RWPE2 (cell line): Measurements from ENCODE around the gene EDN1.
"Not testable (repeated sequence)": the region's sequence is repeated elsewhere in the genome, so short reads cannot be mapped to it uniquely, and the experiment has no call there.

Experiments
- ATAC-seq: fragments of 200-7000 bp; cut with Tn5 transposase; 3 replicates; pipeline ENCODE4 v1.9.1; 2021; ENCODE audit warnings: low read depth
- DNase-seq: peaks from one replicate; pipeline ENCODE4 v3.0.0-alpha.2; 2020; ENCODE audit warnings: low spot score
- H3K27ac ChIP-seq: fragments of 450-650 bp; 2 replicates; pipeline ENCODE4 v1.5.1; 2017; ENCODE audit warnings: mild to moderate bottlenecking; ENCODE audit not compliant: poor library complexity, severe bottlenecking
- H3K27me3 ChIP-seq: fragments of 250-450 bp; sonication (Bioruptor Pico); 2 replicates; pipeline ENCODE4 v1.5.1; 2021; ENCODE audit warnings: mild to moderate bottlenecking, moderate library complexity; ENCODE audit not compliant: insufficient read depth, poor library complexity, severe bottlenecking
- H3K36me3 ChIP-seq: fragments of 250-450 bp; sonication (Bioruptor Pico); 2 replicates; pipeline ENCODE4 v1.5.1; 2020; ENCODE audit warnings: low read depth, mild to moderate bottlenecking, moderate library complexity
- H3K4me1 ChIP-seq: fragments of 250-450 bp; sonication (Bioruptor Pico); 2 replicates; pipeline ENCODE4 v1.5.1; 2021; ENCODE audit warnings: mild to moderate bottlenecking, moderate library complexity; ENCODE audit not compliant: insufficient read depth, poor library complexity, severe bottlenecking
- H3K4me3 ChIP-seq: fragments of 250-450 bp; sonication (Bioruptor Pico); 2 replicates; pipeline ENCODE4 v1.5.1; 2021; ENCODE audit warnings: mild to moderate bottlenecking, moderate library complexity; ENCODE audit not compliant: severe bottlenecking
- H3K9me3 ChIP-seq: fragments of 250-450 bp; sonication (Bioruptor Pico); 2 replicates; pipeline ENCODE4 v1.5.1; 2021; ENCODE audit warnings: mild to moderate bottlenecking, moderate library complexity; ENCODE audit not compliant: severe bottlenecking
- CTCF ChIP-seq: fragments of 450-650 bp; IDR thresholded peaks from one replicate; pipeline ENCODE4 v1.5.1; 2017; ENCODE audit warnings: mild to moderate bottlenecking, moderate library complexity; ENCODE audit not compliant: poor library complexity, severe bottlenecking

The EDN1 gene

GRCh38 chr6:12331951-12332749 lies 42.0 kb downstream of the EDN1 start:
- H3K27me3 ChIP-seq, result no peaks in the 10 kb centered on the region
- ATAC-seq (no peak), DNase-seq (no peak)
- H3K9me3 ChIP-seq, result no peaks in the 10 kb centered on the region
- H3K36me3 ChIP-seq, result no peaks in the 10 kb centered on the region
- no peak overlapping the region for H3K27ac ChIP-seq
- peaks cover 23% of the 10 kb centered on the region for H3K4me1 ChIP-seq
- no peak overlapping the region for H3K4me3 ChIP-seq
- no peak for TF ChIP-seq CTCF

DNA sequence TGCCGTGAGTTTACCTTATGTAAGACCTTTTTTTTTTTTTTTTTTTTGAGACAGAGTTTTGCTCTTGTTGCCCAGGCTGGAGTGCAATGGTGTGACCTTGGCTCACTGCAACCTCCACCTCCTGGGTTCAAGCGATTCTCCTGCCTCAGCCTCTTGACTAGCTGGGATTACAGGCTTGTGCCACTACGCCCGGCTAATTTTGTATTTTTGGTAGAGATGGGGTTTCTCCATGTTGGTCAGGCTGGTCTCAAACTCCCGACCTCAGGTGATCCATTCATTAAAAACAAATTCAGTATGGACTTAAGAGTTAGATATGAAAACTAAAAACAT lies 42.6 kb downstream of the EDN1 start:
- peaks cover 18% of the 10 kb centered on the region for H3K4me1 ChIP-seq
- not testable (repeated sequence) for H3K27ac ChIP-seq, H3K4me3 ChIP-seq, H3K27me3 ChIP-seq, H3K9me3 ChIP-seq, DNase-seq, H3K36me3 ChIP-seq, ATAC-seq

DNA sequence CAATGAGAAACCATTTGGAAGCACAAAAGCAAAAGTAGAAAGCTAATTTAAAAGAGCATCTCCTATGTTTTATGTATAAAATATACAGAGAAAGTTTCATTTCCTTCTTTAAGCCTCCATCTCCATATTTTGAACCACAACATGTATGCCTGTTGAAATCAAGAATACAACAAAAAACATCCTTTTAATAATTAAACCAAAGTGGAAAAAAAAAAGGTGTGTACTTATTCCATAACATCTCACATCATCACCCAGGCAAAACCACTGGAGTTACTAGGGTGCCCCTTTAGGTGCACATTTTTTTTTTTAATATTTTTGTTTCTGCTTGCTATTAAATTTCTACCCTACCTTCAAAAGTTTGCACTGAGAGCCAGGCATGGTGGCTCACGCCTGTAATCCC lies 43.0 kb downstream of the EDN1 start:
- no peak for ATAC-seq
- Histone ChIP-seq H3K27me3 (no peaks in the 10 kb centered on the region), H3K4me1 (peaks cover 14% of the 10 kb centered on the region), H3K36me3 (no peaks in the 10 kb centered on the region), H3K27ac (no peak overlapping the region), H3K9me3 (peaks cover 2% of the 10 kb centered on the region), H3K4me3 (no peak overlapping the region)
- DNase-seq, result no peak
- no peak for TF ChIP-seq CTCF

DNA sequence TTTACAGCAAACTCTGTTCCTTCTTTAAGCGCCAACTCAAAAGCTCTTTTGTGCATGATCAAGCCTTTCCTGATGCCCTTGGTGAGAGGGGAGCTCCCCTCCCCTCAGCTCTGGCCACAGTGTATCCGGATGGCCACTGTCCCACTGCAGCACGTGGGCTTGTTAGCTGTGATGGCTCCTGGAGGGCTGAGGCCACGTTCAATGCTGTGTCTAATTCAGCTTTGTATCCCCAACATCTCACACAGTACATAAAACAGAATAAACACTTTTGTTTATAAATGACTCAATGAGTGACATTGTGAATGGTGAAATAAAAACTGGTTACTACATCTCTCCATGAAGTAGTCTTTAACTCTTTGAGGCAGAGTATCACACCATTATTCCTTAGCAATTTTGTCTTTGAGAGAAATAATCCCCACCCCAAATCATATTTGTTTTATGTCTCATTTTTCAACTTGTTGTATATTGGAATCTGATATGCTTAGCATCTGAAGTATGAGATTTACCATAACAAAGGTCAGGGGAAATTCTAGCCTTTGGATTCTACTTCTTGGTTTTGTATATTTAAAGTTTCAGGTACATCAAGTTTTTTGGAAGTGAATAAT lies 44.5 kb downstream of the EDN1 start:
- Histone ChIP-seq H3K27me3 (no peaks in the 10 kb centered on the region), H3K9me3 (peaks cover 4% of the 10 kb centered on the region), H3K4me1 (no peaks in the 10 kb centered on the region), H3K36me3 (no peaks in the 10 kb centered on the region), H3K4me3 (no peak overlapping the region), H3K27ac (no peak overlapping the region)
- ATAC-seq, result no peak
- no peak for DNase-seq
- no peak for TF ChIP-seq CTCF

- H3K9me3 ChIP-seq, result peaks cover 4% of the 10 kb centered on the region
- no peaks in the 10 kb centered on the region for H3K27me3 ChIP-seq
- no peak overlapping the region for H3K4me3 ChIP-seq
- no peak for TF ChIP-seq CTCF
- DNase-seq, result no peak
- no peaks in the 10 kb centered on the region for H3K4me1 ChIP-seq
- no peak overlapping the region for H3K27ac ChIP-seq
- H3K36me3 ChIP-seq, result no peaks in the 10 kb centered on the region
- ATAC-seq, result no peak
These were observed 45.0 kb downstream of the EDN1 start for GRCh38 chr6:12335131-12335527.
